Lower lobe of right lung (tissue), 2 donors: Measurements from ENCODE around the gene ZNF550. TPM values are rescaled to one million over a fixed set of nuclear protein-coding genes. Genes with fewer than 3 reads are reported as not detected.

Experiments used
- ATAC-seq, 2 donors: fragments of 200-7000 bp; cut with Tn5 transposase; one replicate each; pipeline ENCODE4 v1.9.1; 2020 to 2022; ENCODE audit warnings: mild to moderate bottlenecking in 2 of 2, moderate library complexity in 2 of 2
- DNase-seq: peaks from one replicate; pipeline ENCODE4 v3.0.0-alpha.2; 2020
- H3K27ac ChIP-seq: fragments of 200-600 bp; one replicate; pipeline ENCODE4 v1.8.0; 2022
- H3K27me3 ChIP-seq: fragments of 200-600 bp; one replicate; pipeline ENCODE4 v1.8.0; 2022; ENCODE audit warnings: low read depth
- H3K36me3 ChIP-seq: fragments of 200-600 bp; one replicate; pipeline ENCODE4 v1.8.0; 2022; ENCODE audit warnings: mild to moderate bottlenecking
- H3K4me1 ChIP-seq: fragments of 200-600 bp; one replicate; pipeline ENCODE4 v1.8.0; 2022
- H3K4me3 ChIP-seq: fragments of 200-600 bp; one replicate; pipeline ENCODE4 v1.8.0; 2022; ENCODE audit warnings: mild to moderate bottlenecking
- H3K9me3 ChIP-seq: fragments of 200-600 bp; one replicate; pipeline ENCODE4 v1.8.0; 2022
- intact Hi-C: fragments of 100-400 bp; cut with DNase I; formaldehyde crosslinking; loops from one replicate; pipeline ENCODE4 v1.11.0; 2022
- total RNA-seq: library from RNA; stranded (reverse); fragmentation: NEBNext Ultra II Directional; extraction: Animal tissue kit (Norgen Biotek cat#: 25700); gene quantifications from one replicate; pipeline ENCODE4 v1.2.1, GENCODE V29; 2021
- TF ChIP-seq, protein P1 (sequence below): fragments of 200-600 bp; IDR thresholded peaks from one replicate; pipeline ENCODE4 v1.8.0; 2022; ENCODE audit warnings: antibody characterized with exemption, mild to moderate bottlenecking
- donor health status: DM: no; HTN: yes; CAD: no; lungs with severe emphysema.

ZNF550 gene
- total RNA-seq, 1 donor from 2014 or later = 8.8 TPM

DNA sequence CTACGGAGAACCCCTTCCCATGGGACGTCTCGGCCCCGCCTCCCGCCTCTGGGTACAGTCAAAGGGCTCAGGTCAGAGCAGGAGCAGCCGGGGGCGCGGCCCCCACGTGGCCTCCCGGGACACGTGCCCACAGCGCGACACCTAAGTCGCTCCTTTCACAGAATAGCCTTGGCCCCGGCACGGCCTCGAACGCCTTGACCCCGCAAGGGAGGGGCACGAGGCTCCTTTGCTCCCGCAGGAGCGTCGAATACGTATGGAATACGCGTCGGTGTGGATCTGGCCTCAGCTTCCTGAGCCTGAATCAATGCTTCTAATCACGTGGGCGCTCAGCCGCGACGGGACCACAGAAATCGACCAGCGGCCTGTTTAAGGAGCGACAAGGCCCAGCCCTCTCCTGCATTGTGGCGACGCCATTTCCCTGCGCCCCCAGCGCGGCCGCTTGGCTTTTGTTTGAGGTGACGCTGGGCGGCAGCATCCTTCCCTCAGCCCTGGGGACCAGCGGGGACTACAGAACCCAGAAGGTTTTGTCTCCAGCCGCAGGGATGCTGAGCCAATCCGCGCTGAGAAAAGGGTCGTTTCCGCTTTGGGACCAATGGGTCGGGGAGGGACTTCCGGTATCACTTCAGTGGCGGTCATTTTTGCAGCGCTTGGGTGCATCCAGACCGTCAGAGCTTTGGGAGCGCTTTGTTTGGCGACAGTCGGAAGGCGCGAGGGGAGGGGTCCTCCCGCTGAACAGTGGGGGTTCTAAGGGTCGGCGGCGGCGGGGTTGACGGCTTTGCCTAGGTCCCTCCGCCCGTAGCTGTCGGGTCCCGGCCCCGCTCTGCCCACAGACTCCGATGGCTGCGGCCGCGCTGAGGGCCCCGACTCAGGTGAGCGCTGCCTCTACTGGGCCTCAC is 24.1 kb upstream of the ZNF550 start, which contains the start of gene ZIK1:
ZIK1 (plus strand) TSS at position 625 of the 896 bp plus-strand sequence; CDS start at position 837, 212 bp downstream.
- DNase-seq (peak; percentile 88), ATAC-seq (peak; percentile 90 to 96)
- TF ChIP-seq, protein P1, sequence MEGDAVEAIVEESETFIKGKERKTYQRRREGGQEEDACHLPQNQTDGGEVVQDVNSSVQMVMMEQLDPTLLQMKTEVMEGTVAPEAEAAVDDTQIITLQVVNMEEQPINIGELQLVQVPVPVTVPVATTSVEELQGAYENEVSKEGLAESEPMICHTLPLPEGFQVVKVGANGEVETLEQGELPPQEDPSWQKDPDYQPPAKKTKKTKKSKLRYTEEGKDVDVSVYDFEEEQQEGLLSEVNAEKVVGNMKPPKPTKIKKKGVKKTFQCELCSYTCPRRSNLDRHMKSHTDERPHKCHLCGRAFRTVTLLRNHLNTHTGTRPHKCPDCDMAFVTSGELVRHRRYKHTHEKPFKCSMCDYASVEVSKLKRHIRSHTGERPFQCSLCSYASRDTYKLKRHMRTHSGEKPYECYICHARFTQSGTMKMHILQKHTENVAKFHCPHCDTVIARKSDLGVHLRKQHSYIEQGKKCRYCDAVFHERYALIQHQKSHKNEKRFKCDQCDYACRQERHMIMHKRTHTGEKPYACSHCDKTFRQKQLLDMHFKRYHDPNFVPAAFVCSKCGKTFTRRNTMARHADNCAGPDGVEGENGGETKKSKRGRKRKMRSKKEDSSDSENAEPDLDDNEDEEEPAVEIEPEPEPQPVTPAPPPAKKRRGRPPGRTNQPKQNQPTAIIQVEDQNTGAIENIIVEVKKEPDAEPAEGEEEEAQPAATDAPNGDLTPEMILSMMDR = peak; percentile 14
- Histone ChIP-seq H3K4me3 (peak within 1 kb of the TSS; percentile 76), H3K36me3 (peaks cover under 1% of the 10 kb centered on the region), H3K9me3 (peaks cover 31% of the 10 kb centered on the region), H3K4me1 (peaks cover 22% of the 10 kb centered on the region), H3K27me3 (no peaks in the 10 kb centered on the region), H3K27ac (peak within 1 kb of the TSS; percentile 71)
- intact Hi-C loops = no loop called here

DNA sequence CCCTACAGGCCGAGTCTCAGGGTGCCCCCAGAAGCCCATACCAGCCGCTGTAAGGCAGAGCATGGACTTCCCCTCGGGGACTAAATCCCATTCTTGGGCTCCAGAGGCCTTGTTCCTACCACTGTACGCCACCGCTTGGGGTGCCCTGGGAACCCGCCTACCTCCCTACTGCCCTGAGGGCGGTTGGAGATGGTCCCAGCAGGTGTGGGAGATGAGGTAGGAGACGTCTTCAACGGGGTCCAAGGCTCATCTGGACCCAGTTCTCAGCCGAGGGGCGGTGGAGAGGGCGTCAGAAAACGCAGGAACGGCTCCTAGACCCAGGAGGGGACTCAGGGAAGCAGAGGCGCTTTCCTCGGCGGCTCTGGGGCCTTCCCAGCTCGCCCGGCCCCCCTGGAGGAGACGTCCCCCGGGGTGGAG is 23.4 kb upstream of the ZNF550 start:
- no peak for ATAC-seq
- TF ChIP-seq, protein P1 = no peak
- Histone ChIP-seq H3K27ac (peak overlapping the region; percentile 71), H3K4me1 (peaks cover 22% of the 10 kb centered on the region), H3K36me3 (no peaks in the 10 kb centered on the region), H3K9me3 (peaks cover 25% of the 10 kb centered on the region), H3K27me3 (no peaks in the 10 kb centered on the region), H3K4me3 (peak overlapping the region; percentile 76)
- intact Hi-C loops = no loop called here
- no peak for DNase-seq

DNA sequence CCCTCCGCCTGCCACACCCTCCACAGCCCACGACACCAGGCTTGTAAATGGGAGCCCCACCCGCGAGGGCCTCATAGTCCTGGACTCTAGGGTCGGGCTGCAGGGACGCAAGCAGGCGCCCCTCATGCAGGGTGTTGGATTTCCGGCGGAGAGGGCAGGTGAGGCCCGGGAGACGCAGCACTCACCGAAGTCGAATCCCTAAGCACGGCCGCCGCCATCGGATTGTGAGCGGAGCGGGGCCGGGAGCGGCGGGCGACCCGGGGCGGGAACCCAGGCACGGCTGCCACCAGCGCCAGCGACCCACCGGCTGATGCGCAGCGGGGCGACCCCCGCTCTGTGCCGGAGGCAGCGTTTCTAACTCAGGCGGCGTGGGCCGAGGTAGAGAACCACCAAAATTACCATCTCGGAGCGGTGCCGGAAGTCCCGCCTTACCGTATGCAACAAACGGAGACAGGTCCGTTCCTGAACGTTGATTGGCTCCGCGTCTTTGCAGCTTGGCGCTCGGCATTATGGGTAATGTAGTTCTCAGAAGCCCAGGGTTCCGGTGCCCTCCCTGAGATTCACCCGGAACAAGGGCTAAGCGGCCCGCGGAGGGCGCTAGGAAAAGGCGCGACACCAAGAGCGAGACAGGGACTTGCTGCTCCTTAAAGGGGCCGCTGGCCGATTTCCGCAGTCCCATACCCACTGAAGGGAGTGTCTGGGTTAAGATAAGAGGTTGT is 19.0 kb upstream of the ZNF550 start, which contains the start of gene ZNF416:
ZNF416 (minus strand) TSS at position 425 of the 719 bp plus-strand sequence; CDS start at position 218, 207 bp downstream.
- Histone ChIP-seq H3K36me3 (peaks cover 20% of the 10 kb centered on the region), H3K9me3 (peaks cover 41% of the 10 kb centered on the region), H3K27me3 (no peaks in the 10 kb centered on the region), H3K27ac (peak within 1 kb of the TSS; percentile 69), H3K4me1 (peaks cover 11% of the 10 kb centered on the region), H3K4me3 (peak within 1 kb of the TSS; percentile 75)
- intact Hi-C loops = no loop called here
- TF ChIP-seq, protein P1 = no peak
- DNase-seq (peak; percentile 97), ATAC-seq (peak; percentile 99 to 100)

DNA sequence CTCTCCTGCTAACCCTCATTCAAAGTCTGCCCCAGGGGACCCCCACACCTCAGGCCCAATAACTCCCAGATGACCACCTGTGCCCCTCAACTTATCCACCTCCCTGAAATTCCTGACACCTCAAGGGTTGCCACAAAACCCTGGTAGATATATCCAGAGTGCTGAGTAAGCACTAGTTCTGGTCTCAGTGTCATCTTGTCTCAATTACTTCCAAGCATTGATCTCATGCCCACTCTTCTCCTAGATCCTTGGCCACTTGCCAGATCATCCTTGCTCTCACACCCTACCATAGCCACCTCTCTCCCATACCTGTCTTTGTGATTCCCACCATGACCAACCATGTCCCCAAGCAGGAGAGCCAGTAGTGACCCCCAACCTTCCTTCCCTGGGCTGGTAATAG is 17.0 kb upstream of the ZNF550 start:
- peaks cover 34% of the 10 kb centered on the region for H3K36me3 ChIP-seq
- TF ChIP-seq, protein P1 = no peak
- peaks cover 5% of the 10 kb centered on the region for H3K4me1 ChIP-seq
- DNase-seq (no peak), ATAC-seq (no peak)
- H3K4me3 ChIP-seq = no peak overlapping the region
- H3K27me3 ChIP-seq = no peaks in the 10 kb centered on the region
- H3K27ac ChIP-seq = no peak overlapping the region
- peaks cover 57% of the 10 kb centered on the region for H3K9me3 ChIP-seq
- intact Hi-C loops = no loop called here

DNA sequence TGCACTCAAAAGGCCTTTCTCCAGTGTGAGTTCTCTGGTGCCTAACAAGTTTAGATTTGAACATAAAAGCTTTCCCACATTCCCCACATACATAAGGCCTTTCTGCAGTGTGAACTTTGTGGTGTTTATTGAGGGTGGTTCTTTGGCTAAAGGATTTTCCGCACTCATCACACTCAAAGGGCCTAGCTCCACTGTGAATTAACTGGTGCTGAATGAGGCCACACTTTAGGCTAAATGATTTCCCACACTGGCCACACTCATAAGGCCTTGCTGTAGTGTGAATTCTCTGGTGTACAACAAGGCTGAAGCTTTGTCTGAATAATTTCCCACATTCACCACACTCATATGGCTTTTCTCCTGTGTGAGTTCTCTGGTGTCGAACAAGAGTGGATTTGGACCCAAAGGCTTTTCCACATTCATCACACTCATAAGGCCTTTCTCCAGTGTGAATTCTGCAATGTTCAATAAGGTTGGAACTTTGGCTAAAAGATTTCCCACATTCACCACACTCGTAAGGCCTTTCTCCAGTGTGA is 12.8 kb upstream of the ZNF550 start:
- H3K9me3 ChIP-seq = peaks cover 99% of the 10 kb centered on the region
- intact Hi-C loops = no loop called here

More for the DNA sequence above, 12.8 kb upstream of the ZNF550 start:
- DNase-seq (no peak), ATAC-seq (no peak)
- Histone ChIP-seq H3K4me1 (no peaks in the 10 kb centered on the region), H3K36me3 (peaks cover 34% of the 10 kb centered on the region), H3K27me3 (no peaks in the 10 kb centered on the region), H3K27ac (no peak overlapping the region), H3K4me3 (no peak overlapping the region)
- TF ChIP-seq, protein P1 = no peak
